Gastroesophageal sphincter (tissue), 3 donors: ENCODE measurements around the gene FANCC.

Experiments
- CTCF ChIP-seq, 4 experiments: fragments of 200-600 bp in 2 of 4; fragments of 450-650 bp in 2 of 4; sonication (generic) in 1 of 4; IDR thresholded peaks; one replicate each; pipeline ENCODE4 v1.5.1; 2017 to 2019; ENCODE audit warnings: antibody characterized with exemption in 4 of 4, mild to moderate bottlenecking in 2 of 4, moderate library complexity in 2 of 4
- EP300 ChIP-seq: sonication (generic); formaldehyde crosslinking; IDR thresholded peaks from one replicate; pipeline ENCODE4 v1.6.1; 2017; ENCODE audit warnings: antibody characterized with exemption, mild to moderate bottlenecking

- TF ChIP-seq CTCF (IDR thresholded peaks at IDR 0.05), result peak in 3 of 4 experiments; percentile 23 to 40 (median 30)
- no peak for TF ChIP-seq EP300
Observed at GRCh38 chr9:95264954-95265615, 52.4 kb downstream of the FANCC start.
